Uterus (tissue), 2 donors: ENCODE results near the gene MRTFB.

ENCODE experiments used
- POLR2A ChIP-seq, 2 donors: fragments of 450-650 bp; IDR thresholded peaks; one replicate each; pipeline ENCODE4 v1.6.1; 2016; ENCODE audit warnings: antibody characterized with exemption in 2 of 2, mild to moderate bottlenecking in 1 of 2, moderate library complexity in 1 of 2
- TF ChIP-seq, protein P1 (sequence below), 4 experiments: fragments of 200-600 bp in 2 of 4; fragments of 450-650 bp in 2 of 4; sonication (generic) in 2 of 4; IDR thresholded peaks; one replicate each; pipeline ENCODE4 v1.5.1; 2016 to 2019; ENCODE audit warnings: antibody characterized with exemption in 4 of 4, mild to moderate bottlenecking in 2 of 4, moderate library complexity in 1 of 4

DNA sequence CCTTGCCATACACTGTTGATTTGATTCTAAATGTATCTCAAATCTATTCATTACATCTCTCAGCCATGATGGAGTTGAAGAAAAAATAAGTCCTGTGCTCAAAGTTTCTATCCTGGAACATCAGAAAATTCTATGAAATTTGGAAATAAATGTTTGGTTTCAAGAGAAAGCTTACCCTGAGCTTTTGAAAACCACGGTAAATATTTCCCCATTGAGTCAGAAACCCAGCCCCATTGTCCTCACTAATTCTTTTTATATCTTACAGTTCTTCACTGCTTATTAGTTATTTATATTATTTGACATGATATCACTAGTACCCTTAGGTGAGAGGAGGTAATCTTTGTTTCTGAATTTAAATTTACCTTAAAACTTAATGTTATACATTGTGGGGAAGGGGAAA, 128.5 kb downstream of the MRTFB start:
- TF ChIP-seq, protein P1, sequence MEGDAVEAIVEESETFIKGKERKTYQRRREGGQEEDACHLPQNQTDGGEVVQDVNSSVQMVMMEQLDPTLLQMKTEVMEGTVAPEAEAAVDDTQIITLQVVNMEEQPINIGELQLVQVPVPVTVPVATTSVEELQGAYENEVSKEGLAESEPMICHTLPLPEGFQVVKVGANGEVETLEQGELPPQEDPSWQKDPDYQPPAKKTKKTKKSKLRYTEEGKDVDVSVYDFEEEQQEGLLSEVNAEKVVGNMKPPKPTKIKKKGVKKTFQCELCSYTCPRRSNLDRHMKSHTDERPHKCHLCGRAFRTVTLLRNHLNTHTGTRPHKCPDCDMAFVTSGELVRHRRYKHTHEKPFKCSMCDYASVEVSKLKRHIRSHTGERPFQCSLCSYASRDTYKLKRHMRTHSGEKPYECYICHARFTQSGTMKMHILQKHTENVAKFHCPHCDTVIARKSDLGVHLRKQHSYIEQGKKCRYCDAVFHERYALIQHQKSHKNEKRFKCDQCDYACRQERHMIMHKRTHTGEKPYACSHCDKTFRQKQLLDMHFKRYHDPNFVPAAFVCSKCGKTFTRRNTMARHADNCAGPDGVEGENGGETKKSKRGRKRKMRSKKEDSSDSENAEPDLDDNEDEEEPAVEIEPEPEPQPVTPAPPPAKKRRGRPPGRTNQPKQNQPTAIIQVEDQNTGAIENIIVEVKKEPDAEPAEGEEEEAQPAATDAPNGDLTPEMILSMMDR (IDR thresholded peaks at IDR 0.05): no peak
- TF ChIP-seq POLR2A (IDR thresholded peaks at IDR 0.05): no peak
